Stimulated activated CD4-positive, alpha-beta T cell treated with anti-CD3 and anti-CD28 coated beads, Interleukin-4, amount 100 ng/mL, for 24 hours (primary cell): Measurements from ENCODE around the gene FNDC3B.
"Not testable (repeated sequence)": the region's sequence is repeated elsewhere in the genome, so short reads cannot be mapped to it uniquely, and the experiment has no call there.

ENCODE experiments used
- DNase-seq: peaks from one replicate; pipeline ENCODE4 v3.0.0-alpha.2; 2020

FNDC3B gene

DNA sequence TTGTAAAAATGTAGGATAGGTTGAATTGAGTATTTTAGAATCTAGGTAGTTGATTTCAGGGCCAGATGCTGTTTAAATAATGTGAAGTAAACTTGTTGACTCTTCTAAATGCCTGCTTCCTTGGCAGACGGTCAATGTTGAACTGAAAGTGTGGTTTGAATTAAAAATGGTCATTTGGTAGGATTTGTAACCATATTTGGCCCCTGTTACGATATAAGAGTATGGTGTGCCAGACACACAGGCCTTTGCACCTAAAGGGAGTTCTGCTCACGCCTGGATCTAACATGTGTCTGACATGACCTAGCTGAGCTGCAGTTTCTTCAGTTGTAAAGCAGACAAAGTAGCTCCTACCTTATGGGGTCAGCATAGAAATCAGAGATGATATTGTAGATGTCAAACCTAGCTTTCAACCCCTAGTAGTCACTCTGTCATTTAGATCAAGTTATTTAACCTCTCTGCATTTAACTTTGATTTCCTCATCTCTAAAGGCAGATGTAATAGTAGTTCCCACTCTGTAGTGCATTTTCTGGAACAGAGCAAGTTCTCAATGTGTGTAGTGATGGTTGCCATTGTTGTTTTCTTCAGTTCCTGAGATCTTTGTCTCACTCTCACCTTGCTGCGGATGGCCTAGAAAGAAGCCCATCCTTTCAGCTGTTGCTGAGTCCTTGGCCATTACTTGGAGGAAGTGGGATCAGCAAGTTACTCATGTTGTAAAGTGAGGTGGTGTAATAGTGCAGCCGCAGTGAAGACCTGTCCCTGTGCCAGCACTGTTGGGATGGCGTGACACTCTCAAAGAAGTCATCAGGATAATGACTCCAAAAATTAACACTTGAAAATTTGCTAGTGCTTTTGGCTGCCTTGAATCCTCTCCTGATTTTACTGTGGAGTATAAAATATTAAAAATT is 318.7 kb downstream of the FNDC3B start:
- no peak for DNase-seq

DNA sequence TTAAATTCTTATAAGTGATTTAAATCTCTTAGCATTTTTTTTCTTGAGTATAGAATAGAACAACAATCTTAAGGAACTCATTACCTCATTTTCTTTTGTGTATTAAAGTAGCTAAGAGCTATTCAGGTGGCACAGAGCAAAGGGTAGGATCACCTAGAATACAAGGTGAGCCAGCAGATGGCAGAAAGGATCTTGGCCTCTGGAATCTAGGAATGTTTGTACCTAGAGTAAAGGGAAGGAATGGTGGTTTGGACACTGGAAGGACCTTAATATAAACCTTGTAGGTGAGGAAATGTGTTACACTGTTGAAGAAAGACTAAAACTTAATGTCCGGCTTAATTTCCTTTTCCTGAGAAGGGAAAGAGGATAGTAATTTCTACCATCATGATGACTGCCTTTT is 319.9 kb downstream of the FNDC3B start:
- DNase-seq, result no peak

DNA sequence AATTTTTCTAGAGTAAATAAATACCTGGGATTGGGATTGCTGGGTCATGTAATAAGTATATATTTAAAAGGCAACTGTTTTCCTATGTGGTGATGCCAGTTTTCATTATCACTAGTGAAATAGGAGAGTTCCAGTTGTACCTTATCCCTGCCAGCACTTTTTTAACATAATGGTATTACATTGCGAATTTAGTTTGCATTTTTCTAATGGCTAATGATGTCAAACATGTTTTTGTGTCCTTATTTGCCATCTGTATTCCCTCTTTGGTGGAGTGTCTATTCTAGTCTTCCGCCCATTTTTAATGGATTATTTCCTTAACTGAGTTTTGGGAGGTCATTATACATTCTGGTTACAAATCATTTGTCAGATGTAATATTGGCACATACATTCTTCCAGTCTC is 320.6 kb downstream of the FNDC3B start:
- no peak for DNase-seq

GRCh38 chr3:172362583-172362982 is 323.2 kb downstream of the FNDC3B start:
- no peak for DNase-seq

GRCh38 chr3:172364374-172365027 is 325.1 kb downstream of the FNDC3B start:
- DNase-seq, result no peak

GRCh38 chr3:172365028-172365567 is 325.7 kb downstream of the FNDC3B start:
- no peak for DNase-seq

- DNase-seq, result no peak
Observed at GRCh38 chr3:172367205-172368105, 328.1 kb downstream of the FNDC3B start.

DNA sequence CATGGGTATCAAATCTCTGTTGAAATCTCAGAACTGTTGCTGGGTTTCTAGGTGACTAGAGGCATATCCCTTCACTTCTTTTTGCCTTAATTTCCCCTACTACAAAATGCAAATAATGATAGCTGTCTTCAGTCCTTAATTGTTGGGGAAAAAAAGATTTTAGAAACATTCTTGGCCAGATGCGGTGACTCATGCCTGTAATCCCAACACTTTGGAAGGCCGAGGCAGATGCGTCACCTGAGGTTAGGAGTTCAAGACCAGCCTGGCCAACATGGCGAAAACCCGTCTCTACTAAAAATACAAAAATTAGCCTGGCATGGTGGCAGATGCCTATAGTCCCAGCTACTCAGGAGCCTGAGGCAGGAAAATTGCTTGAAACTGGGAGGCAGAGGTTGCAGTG is 329.2 kb downstream of the FNDC3B start:
- DNase-seq, result not testable (repeated sequence)

DNA sequence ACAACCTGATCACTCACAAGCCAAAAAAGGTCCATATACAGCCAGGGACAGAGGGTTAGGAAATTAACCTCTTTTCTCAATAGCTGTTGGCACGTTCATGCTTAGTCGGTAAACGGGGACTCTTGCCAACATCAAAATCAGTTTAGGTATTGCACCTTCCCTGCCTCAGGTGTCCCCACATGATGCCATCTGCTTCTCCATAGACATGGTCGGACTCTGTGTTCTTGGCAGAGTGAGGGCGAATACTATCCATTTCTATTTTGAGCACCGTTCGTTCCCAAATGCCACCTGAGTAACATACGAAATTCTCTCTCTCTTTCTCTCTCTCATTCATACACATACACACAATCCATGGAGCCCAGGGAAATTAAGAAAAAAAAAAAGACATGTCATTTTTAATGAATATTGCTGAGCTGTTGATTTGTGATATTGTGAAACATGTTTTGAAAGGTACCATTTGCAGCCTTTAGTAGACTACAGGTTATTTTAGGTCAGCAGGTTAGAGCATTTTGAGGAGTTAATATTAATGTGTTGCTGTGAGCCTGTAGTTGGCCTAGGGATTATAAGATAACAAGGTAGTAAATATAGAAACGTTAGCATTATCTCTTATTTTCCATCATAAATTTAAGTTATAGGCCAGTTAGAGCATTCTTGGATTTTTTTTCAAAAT is 330.3 kb downstream of the FNDC3B start:
- no peak for DNase-seq

- no peak for DNase-seq
Observed at GRCh38 chr3:172370419-172370818, 331.0 kb downstream of the FNDC3B start.

DNA sequence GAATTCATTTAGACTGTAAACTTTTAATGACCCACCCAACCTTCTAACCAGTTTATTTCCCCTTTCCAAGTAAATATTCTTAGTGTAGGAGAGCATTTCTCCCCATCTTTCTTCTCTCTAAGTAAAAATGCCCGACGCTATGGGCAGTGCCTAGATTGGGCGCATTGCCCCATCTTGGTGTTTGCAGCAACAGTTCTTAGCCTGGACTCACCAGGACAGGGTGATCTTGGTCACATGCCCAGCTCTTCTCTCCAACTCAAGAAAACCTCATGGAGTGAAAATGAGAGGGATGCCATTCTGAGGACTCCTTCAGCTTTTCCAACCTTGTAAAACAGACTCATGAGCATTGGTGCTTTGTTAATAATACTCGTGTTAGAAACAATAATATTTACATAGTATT is 332.2 kb downstream of the FNDC3B start:
- no peak for DNase-seq

- DNase-seq, result no peak
Observed at GRCh38 chr3:172372895-172373294, 333.5 kb downstream of the FNDC3B start.

DNA sequence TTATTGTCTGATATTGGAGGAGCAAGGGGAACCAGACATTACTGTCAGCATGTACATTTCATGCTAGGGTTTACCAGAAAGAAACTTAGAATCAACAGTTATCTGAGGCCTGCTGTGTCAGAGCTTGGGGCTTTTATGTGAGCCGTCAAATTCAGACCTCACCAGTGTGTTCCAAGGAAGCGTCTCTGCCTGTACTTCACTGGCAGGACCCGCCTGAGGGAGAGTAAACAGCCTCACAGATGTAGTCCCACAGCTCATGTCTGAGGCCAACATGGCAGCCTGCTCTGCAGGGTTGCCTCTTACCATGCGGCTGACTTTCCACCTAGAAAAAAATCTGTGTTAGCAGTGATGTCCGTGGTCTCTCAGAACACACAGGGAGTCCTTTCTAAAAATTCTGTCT is 334.5 kb downstream of the FNDC3B start:
- no peak for DNase-seq

- no peak for DNase-seq
Observed at GRCh38 chr3:172375206-172375850, 335.9 kb downstream of the FNDC3B start.

GRCh38 chr3:172376402-172376801 is 337.0 kb downstream of the FNDC3B start:
- no peak for DNase-seq

- no peak for DNase-seq
Observed at GRCh38 chr3:172376881-172377280, 337.5 kb downstream of the FNDC3B start.

- DNase-seq, result no peak
Observed at GRCh38 chr3:172378439-172378838, 339.1 kb downstream of the FNDC3B start.

GRCh38 chr3:172379372-172379771 is 340.0 kb downstream of the FNDC3B start:
- DNase-seq, result no peak

DNA sequence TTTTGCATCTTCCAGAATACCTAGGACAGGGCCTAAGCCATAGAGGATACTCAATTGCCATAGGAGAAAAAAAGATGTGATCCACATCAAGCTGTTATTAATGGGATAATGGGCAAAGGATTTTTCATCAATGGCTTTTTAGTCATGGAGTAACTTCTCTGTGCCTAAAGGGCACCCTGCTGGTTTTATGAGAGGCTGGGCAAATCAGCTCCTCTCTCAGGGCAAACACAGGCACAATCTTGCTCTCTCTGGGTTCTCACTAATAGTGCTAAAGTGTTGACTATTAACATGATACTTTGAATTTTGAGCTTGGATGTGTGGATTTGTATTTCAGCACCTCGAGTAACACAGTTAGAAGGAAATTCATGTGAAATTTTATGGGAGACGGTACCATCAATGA is 341.3 kb downstream of the FNDC3B start:
- no peak for DNase-seq

DNA sequence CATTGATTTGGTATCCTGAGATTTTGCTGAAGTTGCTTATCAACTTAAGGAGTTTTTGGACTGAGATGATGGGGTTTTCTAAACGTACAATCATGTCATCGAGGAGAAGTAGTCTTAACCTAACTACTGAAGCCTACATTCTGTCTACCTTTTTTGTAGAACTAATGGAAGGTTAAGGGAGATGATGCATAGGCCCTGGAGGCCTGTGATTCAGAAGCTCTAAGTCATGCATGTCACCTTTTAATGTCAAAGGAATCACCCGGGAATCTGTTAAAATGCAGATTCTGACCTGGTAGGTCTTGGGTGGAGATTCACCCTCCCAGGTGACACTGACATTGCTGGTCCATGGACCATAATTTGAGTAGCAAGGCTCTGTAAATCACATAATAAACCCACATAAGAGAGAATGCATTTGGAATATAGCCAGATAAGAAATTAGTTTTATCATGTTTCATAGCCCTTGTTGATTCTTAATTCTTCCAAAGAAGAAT is 344.0 kb downstream of the FNDC3B start:
- DNase-seq, result no peak

- DNase-seq, result no peak
Observed at GRCh38 chr3:172384836-172385235, 345.5 kb downstream of the FNDC3B start.

DNA sequence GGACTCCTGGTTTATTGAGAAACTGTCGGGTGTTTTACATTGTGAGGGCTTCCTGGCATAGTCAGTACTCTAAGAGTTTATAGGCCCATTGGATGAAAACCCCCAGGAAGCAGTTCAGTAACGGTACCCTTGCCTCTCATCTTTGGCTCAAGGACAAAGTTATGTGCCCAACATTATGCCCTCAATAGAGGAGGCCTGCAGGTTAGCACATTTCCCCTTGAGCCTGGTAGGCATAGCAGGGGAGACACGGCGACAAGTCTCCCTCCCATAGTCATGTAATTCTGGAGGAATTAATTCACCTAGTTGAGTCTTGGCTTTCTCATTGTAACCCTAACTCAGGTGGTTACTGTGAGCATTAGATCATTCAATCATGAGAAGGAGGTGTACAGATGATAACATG is 348.4 kb downstream of the FNDC3B start:
- no peak for DNase-seq
